ENCODE data around the gene TMPO. TPM values are rescaled to one million over a fixed set of nuclear protein-coding genes. Genes with fewer than 3 reads are reported as not detected.

TMPO gene
- total RNA-seq, 1 experiment from 2014 or later, result 124 TPM

GRCh38 chr12:98543701-98544100 lies 28.3 kb downstream of the TMPO start:
- CTCF ChIA-PET, result no interaction called here
- POLR2A ChIA-PET, result no interaction called here
- H3K36me3 ChIP-seq (ENCODE audit: control insufficient read depth, insufficient read depth, low read length), result peaks cover 44% of the 10 kb centered on the region

GRCh38 chr12:98544751-98545150 lies 29.4 kb downstream of the TMPO start:
- H3K36me3 ChIP-seq (ENCODE audit: control insufficient read depth, insufficient read depth, low read length), result peaks cover 47% of the 10 kb centered on the region

More at GRCh38 chr12:98543701-98544100, 28.3 kb downstream of the TMPO start:
- Histone ChIP-seq H3K9me3 (ENCODE audit: control insufficient read depth, insufficient read depth, low read depth, low read length) (no peaks in the 10 kb centered on the region), H3K27me3 (ENCODE audit: control insufficient read depth, insufficient read depth, low read length) (no peaks in the 10 kb centered on the region), H3K4me3 (ENCODE audit: low read depth in 2 of 2, low read length in 2 of 2) (no peak overlapping the region), H3K4me1 (ENCODE audit: control insufficient read depth, insufficient read depth, low read length) (no peaks in the 10 kb centered on the region), H3K27ac (ENCODE audit: low read length) (no peak overlapping the region)
- ATAC-seq (no peak), DNase-seq (ENCODE audit: low read depth, low spot score) (no peak)
- TF ChIP-seq REST (IDR thresholded peaks at IDR 0.05; ENCODE audit: insufficient read depth in 1 of 2, low read depth in 2 of 2, low read length in 1 of 2) (no peak), SIN3A (IDR thresholded peaks at IDR 0.05; ENCODE audit: borderline replicate concordance, insufficient read depth, low read depth, low read length) (no peak), CTCF (IDR thresholded peaks at IDR 0.05) (no peak), TCF7L2 (IDR thresholded peaks at IDR 0.05; ENCODE audit: low read depth, low read length) (no peak), POLR2AphosphoS5 (IDR thresholded peaks at IDR 0.05; ENCODE audit: low read depth, low read length) (no peak)
- BruUV-seq (replicated peaks), result no TSS peak
- in situ Hi-C loops (cut with HindIII; ENCODE audit: low pct_unique_long_range_greater_than_20kb, low sequenced_read_pairs), result no loop called here
- intact Hi-C loops (cut with micrococcal nuclease; ENCODE audit: unreplicated experiment), result no loop called here

More at GRCh38 chr12:98544751-98545150, 29.4 kb downstream of the TMPO start:
- Histone ChIP-seq H3K4me1 (ENCODE audit: control insufficient read depth, insufficient read depth, low read length) (no peaks in the 10 kb centered on the region), H3K4me3 (ENCODE audit: low read depth in 2 of 2, low read length in 2 of 2) (no peak overlapping the region), H3K27ac (ENCODE audit: low read length) (no peak overlapping the region), H3K9me3 (ENCODE audit: control insufficient read depth, insufficient read depth, low read depth, low read length) (no peaks in the 10 kb centered on the region), H3K27me3 (ENCODE audit: control insufficient read depth, insufficient read depth, low read length) (no peaks in the 10 kb centered on the region)
- BruUV-seq (replicated peaks), result no TSS peak
- ChIA-PET POLR2A (no interaction called here), CTCF (no interaction called here)
- TF ChIP-seq POLR2AphosphoS5 (IDR thresholded peaks at IDR 0.05; ENCODE audit: low read depth, low read length), result no peak
- TF ChIP-seq CTCF (IDR thresholded peaks at IDR 0.05), result no peak
- TF ChIP-seq TCF7L2 (IDR thresholded peaks at IDR 0.05; ENCODE audit: low read depth, low read length), result no peak
- TF ChIP-seq REST (IDR thresholded peaks at IDR 0.05; ENCODE audit: insufficient read depth in 1 of 2, low read depth in 2 of 2, low read length in 1 of 2), result no peak
- TF ChIP-seq SIN3A (IDR thresholded peaks at IDR 0.05; ENCODE audit: borderline replicate concordance, insufficient read depth, low read depth, low read length), result no peak
- DNase-seq (ENCODE audit: low read depth, low spot score) (no peak), ATAC-seq (no peak)
- in situ Hi-C loops (cut with HindIII; ENCODE audit: low pct_unique_long_range_greater_than_20kb, low sequenced_read_pairs), result no loop called here
- intact Hi-C loops (cut with micrococcal nuclease; ENCODE audit: unreplicated experiment), result no loop called here
